GM18502 (cell line): ENCODE results near the gene OTOF.

Experiments used
- ATAC-seq: cut with Tn5 transposase; IDR thresholded peaks from one replicate; pipeline ENCODE4 v1.9.1; 2021; ENCODE audit warnings: mild to moderate bottlenecking; ENCODE audit not compliant: unreplicated experiment, poor library complexity

Gene OTOF

DNA sequence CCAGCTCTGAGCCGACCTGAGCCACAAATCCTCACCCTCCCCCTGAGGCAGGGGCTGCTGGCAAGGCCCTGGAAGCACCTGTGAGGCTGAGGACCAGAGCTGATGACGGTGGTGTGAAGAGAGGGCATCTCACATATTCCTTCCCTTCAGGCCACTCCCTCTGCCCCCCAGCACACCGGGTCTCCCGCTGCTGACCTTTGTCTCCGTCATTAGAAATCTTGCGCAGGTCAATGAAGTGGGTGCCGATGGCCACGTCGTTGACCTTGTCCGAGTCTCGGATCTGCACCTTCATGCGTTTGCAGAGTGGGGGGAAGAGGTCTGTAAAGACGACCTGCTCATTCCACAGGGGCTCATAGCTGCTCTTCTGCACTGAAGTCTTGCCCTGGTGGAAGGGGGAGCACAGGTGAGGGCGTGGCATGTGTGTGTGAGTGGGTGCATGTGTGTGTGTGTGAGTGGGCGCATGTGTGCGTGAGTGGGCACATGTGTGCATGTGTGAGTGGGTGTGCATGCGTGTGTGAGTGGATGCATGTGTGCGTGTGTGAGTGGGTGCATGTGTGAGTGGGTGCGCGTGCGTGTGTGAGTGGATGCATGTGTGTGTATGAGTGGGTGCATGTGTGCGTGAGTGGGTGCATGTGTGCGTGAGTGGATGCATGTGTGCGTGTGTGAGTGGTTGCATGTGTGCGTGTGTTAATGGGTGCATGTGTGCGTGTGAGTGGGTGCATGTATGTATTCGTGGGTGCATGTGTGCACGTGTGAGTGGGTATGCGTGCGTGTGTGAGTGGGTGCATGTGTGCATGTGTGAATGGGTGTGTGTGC lies 4.5 kb upstream of the OTOF start:
- ATAC-seq: no peak

- no peak for ATAC-seq
These were observed 3.8 kb upstream of the OTOF start for GRCh38 chr2:26481706-26482105.

DNA sequence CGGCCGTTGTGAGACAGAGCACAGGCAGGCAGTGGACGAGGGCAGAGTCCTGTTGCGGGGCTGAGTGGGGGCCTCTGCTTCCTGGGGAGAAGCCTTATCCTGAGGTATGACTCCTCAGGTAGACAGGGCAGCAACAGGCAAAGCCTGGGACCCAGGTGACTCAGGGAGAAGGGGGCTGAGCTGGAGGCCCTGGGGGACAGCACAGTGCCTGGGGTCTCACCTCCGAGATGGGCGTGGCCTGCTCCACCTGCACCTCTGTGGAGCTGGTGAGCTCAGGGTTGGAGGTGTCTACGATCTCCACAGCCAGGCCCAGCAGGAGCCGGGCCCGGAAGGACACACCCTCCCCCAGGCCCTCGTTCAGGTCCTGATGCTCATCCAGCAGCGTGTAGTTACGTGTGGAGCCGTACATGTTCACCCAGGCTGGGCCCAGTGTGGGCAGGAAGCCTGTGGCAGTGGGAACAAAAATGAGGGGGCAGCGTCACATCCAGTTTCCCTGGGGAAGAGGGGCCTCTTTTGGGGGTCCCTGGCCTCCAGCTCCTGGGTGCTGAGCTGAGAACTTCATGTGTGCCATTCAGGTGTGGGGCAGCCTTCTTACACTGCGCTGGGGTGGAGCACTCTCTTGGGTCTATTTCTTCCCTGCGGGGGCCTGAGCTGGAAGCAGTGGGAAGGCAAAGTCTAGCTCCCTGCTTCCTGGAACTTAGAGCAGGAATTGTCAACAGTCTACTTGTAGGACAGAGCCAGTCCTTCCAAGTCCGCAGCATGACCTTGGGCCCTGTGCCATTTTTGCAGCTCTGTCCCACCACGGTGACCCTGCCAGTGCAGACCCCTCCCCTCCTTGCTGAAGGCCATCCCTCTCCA lies 2.9 kb upstream of the OTOF start:
- no peak for ATAC-seq

DNA sequence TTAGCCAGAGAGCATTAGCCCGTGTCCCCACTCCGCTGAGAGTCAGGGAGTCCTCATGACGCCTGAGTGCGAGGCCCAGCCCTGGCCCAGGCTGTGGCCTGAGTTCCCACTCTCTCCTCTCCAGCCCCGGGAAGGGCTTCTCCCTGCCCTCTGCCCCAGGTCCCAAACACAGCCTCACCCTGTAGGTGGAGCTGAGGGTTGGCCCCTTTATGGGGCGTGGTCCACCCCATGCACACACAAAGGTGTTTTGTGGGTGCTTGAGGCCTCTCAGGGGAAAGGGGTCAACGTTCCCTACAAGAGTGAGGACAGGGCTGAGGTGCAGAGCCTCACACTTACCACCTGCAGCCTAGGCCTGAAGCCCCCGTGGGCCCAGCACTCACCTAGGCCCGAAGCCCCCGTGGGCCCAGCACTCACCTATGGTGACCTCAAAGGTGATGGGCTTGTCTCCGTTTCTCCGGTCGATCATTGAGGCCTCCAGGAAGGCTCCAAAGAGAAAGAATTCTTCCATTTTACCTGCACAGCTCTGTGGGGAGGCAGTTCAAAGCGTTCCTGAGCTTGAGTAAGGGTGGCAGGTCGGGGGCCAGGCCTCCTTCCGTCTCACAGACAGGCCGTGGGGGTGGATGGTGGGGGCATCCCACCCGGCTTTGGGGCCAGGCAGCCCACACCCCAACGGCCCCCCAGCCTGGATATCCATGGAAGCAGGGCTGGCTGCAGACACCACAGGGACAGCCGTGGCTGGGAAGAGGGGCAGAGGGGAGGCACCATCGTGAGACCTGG lies 2.1 kb upstream of the OTOF start:
- ATAC-seq: no peak

GRCh38 chr2:26479131-26479788 lies 1.3 kb upstream of the OTOF start:
- ATAC-seq: no peak

DNA sequence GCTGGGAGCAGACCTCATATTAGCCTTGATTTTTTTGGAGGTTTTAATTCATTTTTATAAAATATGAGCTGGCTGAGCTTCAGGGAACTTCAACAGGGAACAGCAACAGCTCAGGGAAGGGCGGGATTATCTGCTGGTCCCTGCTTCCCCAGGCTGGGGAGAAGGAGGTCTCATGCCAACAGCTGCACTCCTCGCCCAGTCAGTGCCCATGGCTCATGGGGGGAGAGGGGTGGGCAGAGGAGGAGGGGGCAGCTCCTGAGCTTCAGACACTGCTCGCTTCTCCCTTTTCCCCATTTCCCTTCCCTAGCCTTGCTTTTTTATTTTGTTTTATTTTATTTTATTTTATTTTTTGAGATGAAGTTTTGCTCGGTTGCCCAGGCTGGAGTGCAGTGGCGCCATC lies 442 bp upstream of the OTOF start:
- no peak for ATAC-seq

DNA sequence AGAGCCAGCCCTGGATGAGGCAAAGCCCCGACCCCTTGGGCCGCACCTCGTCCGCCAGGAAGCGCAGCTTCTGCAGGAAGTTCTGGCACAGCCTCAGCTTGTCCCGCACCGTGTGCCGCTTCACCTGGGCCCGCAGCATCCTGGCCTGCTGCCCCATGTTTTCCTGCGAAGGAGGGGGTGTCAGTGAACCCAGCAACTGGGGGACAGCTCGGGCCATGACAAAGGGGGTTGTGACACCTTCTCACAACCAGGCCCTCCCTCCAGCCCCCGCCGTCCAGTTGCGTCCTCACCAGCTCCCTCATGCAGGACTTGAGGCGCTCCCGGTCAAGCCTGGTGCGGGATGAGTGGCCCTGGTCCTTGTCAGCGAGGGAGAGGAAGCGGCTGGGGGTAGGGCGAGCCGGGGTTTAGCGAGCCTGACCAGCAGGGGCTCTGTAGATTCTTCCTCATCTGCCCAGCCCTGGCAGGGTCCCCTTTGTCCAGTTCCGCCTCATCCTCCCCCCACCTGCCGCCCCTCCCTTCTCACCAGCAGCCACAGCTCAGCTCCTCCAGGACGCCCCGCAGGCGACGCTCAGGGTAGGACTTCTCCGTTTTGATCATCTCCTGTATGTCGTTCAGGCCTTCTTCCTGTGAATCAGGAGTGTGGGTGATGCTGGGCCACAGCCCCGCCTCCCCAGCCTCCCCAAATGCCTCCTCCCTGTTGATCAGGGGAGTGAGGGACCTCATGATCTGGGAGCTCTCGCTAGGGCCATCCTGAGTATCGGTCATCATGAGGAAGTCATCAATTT lies 606 bp downstream of the OTOF start:
- ATAC-seq: no peak

- no peak for ATAC-seq
These were observed 2.0 kb downstream of the OTOF start for GRCh38 chr2:26475832-26476501.

DNA sequence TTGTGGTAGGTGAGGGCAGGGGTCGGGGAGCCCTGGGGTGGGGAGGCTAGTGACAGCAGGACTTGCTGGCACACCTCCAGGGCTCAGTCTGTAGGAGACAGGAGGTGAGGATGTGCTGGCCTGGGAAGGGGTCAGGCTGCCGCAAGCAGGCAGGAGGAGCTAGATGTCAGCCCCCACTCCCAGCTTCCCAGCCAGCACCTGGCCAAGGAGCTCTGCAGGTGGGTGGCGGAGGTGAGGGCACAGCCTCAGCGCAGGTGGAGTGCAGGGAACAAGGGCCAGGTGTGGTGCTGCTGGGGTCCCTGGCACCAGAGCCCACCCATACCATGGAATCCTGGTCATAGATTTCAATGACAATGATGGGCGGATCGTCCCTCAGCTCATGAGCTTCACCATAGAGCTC lies 2.9 kb downstream of the OTOF start:
- ATAC-seq: no peak

- ATAC-seq: no peak
These were observed 3.6 kb downstream of the OTOF start for GRCh38 chr2:26474261-26474785.

DNA sequence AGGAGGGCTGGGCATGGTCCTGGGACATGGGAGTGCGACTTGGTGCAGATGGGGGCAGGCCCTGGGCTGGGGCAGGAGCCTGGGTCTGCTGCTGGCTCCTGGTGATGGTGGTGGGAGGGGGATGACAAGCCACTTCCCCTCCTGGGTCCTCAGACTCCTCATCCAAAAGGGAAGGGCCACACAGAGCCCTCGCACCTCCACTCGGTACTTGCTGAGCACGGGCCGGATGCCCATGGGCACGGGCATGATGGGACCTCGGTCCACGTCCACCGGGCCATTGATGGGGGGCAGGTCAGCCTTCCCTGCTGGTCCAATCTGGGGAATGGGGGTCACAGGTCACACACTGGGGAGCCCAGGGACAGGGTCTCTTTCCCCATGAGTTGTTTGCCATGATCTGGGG lies 4.1 kb downstream of the OTOF start:
- ATAC-seq: no peak

DNA sequence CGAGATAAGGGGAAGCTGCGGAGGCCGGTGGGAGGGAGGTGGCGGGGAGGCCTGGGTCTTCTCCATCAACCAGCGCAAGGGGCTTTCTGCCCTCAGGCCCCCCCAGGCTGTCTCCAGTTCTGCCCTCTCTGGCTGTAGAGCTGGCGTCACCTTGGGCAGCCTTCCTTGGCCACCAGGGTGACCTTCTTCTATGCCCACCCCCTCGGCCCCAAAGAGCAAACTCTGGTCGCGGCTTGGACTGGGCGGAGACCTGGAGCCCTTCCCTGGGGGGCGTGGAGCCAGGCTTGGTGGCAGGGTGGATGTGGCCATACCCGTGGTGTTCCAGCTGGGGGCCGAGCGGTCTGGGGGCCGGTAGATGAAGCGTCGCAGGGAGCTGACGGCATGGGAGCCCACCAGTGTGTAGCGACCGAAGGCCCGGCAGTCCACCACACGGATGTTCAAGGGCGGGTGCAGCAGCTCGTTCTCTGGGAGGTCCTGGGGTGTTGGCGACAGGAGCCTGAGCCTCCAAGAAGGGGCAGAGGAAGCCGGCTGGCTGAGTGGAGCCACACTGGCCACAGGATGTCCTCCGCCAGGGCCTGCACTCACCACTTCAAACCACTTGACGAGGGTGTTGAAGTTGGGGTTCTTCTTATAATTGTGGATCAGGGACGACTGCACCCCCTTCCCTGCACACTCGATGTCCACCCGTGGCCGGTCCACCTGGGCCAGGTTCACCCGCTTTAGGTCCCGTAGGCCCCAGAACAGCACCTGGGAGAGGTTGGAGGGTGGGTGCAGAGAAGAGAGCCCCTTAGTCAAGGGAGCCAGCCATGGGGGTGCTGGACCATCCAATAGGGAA lies 4.9 kb downstream of the OTOF start:
- ATAC-seq: no peak

- no peak for ATAC-seq
These were observed 5.9 kb downstream of the OTOF start for GRCh38 chr2:26471766-26472706.

DNA sequence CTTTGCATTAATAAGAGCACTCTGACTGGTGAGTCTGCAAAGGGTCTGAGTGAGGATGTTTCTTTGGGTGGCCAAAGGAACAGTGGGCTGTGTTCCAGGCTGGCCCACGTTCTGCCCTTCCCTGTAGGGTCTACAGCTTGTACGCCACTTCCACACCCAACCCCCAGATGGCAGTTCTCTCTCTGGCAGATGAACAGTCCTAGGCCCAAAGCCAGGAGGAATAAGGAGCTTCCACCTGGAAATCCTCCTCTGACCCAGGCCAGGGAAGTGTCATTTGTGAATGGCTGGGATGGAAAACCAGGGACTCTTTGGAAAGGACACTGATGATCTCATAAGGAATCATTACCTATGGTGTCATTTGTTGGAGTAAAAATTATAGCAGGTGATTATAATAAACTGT lies 6.6 kb downstream of the OTOF start:
- no peak for ATAC-seq

DNA sequence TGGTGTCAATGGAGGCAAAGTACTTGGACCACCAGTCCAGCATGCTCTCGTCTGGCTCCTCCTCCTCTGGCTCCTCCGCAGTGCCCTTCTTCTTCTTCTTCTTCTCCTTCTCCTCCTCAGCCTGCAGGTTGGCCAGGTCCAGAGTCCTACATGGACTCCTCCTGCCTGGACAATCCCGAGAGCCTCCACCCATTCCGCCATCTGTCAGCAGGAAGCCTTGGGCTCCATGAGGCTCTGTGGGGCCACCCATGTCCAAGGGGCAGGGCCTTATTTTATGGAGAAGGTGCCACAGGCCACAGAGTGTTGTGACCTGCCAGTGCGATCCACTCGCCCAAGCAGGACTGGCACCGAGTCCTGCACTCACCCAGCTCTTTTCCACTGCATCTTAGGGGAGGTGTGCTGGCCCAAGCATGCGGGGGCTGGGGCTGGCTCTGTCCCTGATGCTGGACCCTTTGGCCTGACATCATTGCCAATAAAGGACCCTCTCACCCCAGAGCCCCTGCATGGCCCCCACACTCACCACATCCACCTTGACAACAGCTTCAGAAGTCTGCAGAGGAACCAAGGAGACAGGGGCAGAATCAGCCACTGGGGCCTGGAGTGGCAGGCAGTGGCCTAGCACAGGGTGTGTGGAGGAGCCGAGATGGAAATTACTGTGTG lies 7.2 kb downstream of the OTOF start:
- ATAC-seq: no peak

GRCh38 chr2:26469955-26470354 lies 8.0 kb downstream of the OTOF start:
- ATAC-seq: no peak
